ENCODE data around the gene GRIA3.
"Not testable (repeated sequence)": the region's sequence is repeated elsewhere in the genome, so short reads cannot be mapped to it uniquely, and the experiment has no call there.

GRIA3 gene

DNA sequence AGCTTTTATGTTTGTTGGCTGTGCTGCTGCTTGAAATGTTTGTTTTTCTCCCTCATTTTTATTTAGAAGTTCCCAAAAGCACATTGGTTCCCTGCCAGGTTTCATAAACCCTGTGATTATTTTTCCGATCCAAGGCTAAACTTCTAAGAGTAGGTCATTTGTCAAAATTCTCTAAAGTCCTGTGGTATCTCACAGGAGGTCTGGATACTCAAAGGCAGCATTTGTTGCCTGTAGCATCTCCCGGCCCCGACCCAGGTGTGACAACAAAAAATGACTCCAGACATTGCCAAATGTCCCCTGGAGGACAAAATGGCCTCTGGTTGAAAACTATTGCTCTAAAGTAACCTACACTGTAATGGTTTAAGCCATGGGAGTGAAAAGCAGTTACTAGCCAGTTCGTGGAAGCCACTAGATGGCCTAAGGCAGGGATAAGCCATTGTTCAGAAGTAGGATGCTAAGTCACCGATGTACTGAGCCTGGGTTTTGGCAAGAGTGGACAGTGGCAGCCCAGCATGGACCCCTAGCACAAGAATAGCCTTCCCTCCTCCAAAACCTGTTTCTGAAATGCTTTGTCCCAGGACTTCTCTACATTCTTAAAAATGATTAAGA is 292.6 kb downstream of the GRIA3 start:
- no peak for DNase-seq

DNA sequence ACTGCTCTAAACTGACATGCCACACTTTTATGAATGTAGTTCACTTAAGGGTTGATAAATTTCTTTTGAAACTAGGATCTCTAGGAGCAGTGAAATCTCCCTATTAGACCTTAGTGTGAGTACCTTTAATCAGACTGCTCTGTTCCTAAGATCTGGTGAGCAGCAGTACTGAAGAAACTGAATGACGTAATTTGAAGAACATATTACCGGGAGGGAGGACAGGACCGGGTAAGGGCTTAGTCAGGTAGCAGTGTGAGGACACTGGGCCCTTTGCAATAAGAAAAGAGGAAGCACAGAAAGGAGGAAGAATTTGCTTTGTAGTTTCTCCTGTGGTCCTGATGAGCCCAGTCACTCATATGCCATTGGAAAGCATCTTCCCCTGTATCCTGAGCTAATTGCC is 293.6 kb downstream of the GRIA3 start:
- no peak for DNase-seq

DNA sequence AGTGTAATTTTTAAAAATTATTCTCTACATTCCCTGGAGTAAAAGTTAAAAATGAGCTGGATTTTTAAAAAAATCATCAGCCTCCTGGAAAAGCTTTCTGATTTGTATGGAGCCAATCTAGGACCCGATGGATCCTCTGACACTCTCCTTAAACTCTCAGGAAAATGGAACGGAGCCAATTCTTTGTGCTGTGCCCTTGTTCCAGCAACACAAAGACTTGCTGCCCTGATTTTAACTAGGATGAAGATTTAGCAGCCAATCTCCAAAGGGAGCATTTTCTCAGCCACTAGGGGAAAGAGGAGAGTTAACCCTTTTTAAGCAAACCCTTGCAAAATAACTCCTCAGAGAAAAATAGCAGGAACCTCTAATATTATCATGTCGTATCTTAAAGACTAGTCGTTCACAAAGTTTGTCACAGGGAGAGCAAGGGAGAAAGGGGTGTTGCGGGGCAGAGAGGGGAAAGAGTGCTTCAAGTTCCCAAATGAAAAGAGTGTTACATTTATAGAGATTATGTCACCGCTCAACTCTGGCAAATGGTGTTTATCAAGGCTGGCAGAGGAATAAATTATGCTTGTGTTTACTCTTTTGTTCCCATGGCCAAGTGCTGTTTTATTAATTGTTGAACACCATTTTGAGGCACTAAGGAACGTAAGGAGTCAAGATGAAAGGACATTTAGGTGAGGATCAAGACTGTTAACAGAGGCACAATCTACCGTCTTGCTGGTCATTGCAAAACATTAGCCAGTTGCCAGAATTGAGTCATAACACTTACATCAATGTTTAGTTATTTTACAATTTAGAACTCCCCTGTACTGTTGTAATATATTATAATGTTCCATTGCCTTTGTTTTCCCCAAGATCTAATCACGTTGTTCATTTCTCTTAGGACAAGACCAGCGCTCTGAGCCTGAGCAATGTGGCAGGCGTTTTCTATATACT is 298.1 kb downstream of the GRIA3 start:
- DNase-seq: no peak

DNA sequence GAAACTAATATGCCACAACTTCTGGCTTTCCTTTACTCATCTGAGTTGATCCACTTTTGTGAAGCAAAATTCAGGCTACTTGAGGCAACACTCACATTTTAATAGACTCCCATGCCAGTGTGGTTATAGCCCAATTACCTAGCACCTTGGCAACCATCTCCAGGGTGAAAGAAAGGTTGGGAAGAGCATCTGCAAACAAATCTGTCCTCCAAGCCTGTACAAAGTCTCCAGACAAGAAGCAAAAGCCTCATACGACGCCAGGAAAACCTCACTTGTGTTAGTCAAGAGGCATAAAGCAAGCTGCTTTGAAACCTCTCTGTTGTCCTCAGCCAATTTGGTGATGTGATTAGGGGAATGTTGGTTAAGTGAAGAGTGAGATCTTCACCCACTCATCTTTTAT is 302.2 kb downstream of the GRIA3 start:
- no peak for DNase-seq

DNA sequence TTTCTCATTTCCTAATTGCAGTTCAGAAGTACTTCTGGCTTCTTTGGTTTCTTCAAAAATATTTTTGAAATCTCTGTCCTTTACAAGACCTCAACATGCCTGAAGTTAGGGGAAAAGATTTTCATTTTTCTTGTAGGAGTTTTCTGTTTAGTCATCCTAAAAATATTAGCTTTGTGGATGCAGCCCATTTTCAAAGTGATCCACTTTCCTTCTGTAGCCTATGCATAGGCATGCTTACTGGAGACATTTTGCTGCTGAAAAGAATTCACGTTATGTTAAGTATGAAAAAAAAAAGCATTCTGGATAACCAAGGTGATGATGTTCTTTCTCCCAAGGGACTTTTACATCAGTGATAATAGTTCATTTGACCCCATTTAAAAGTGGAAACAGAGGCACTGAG is 303.2 kb downstream of the GRIA3 start:
- no peak for DNase-seq

DNA sequence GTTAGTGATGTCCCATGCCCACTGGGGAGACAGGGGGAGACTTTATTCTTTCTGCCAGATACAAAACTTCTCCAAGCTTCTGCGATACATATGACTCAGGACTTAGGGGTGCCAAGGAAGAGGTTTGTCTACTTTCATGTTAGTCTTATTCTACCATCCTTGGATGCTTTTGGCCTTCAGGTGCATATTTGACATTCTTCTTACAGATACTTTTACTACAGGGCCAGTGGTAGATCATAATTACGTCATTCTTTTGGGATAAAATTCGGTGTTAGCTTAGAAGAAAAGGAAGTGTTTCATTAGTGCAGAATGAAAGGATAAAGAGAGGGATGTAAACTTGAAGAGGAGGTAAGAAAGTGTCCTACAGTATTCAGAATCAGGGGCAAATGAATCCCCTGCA is 303.6 kb downstream of the GRIA3 start:
- DNase-seq: no peak

DNA sequence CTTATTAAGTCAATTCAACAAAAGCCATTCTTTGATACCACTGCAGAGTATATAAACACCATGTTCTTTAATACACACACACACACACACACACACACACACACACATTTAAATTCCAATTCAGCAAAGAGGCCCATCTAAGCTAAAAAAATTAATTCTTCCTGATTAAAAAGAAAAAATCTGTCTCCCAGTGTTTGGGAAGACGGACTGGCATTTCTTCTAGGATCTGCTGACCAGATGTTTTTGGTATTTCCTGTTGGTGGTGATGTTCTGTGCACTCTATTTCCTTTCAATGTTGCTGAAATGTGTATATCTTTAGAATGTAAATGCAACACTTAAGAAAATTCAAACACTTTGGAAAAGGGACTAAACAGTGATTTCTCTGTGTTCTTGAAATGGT is 304.9 kb downstream of the GRIA3 start:
- no peak for DNase-seq

DNA sequence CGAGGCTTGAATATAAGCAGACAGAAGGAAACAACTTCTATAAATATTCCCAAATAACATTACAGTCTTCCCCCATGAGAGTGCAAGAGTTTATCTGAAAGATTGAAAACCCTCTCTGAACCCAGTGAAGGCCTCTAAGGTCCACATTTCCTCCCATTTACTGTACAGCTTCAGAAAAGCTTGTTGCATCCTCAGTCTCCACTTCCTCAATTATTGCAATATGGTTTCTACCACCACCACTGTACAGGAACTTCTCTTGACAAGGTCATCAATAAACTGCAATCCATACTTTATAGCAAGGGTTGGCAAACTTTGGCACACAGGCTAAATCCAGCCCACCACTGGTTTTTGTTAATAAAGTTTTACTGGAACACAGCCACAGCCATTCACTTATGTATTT is 309.8 kb downstream of the GRIA3 start:
- no peak for DNase-seq

DNA sequence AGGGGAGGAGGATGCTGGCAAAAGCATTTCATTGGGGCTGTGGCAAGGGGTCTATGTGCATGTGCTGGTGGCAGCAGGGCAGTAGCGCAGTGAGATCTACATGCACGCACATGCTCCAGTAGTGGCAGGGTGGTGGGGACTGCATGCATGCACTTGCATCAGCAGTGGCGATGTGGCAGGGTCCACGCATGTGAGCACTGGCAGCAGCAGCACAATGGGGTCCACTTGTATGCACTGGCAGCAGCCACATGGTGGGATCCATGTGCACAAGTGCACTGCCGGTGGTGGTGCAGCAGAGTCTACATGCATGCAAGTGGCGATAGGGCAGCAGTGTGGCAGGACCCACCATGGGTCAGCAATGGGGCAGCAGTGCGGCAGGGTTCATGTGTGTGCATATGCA is 315.7 kb downstream of the GRIA3 start:
- no peak for DNase-seq

DNA sequence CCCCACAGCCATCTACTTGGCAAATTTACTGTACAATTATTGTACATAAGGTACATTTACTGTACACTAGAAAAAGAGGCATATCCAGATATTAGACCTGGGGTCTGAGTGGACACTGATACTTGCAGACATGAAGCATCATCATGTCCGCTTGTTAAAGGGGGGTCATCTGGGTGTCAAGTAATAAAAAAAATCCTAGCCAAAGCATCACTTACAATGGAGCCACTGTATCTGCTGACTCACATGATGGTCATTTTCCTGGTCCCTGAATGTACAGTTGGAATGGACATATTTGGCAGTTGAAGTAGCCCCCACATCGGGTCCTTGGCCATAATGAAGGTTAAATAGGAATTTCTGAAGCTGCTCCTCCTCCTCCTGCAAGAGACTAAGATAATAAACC is 320.0 kb downstream of the GRIA3 start:
- no peak for DNase-seq

DNA sequence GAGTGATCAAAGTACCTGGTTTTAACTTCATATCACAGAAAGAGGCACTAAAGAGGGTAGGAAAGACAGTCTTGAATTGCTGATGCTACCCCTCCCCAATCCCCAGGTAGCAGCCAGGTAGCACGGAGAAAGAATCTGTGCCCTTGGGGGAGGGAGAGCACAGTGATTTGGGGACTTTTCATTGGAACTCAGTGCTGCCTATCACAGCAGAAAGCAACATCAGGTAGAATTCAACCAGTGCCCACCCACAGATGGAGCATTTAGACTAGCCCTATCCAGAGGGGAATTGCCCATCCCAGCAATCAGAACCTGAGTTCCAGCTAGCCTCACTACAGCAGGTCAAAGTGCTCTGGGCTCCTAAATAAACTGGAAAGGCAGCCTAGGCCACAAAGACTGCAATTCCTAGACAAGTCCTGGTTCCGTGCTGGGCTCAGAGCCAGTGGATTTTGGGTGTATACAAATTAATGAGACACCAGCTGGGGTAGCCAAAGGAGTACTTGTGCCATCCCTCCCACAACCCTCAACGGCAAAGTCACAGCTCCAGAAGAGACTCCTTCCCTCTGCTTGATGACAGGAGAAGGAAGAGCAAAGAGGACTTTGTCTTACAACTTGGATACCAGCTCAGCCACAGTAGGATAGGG is 320.7 kb downstream of the GRIA3 start:
- DNase-seq: no peak

DNA sequence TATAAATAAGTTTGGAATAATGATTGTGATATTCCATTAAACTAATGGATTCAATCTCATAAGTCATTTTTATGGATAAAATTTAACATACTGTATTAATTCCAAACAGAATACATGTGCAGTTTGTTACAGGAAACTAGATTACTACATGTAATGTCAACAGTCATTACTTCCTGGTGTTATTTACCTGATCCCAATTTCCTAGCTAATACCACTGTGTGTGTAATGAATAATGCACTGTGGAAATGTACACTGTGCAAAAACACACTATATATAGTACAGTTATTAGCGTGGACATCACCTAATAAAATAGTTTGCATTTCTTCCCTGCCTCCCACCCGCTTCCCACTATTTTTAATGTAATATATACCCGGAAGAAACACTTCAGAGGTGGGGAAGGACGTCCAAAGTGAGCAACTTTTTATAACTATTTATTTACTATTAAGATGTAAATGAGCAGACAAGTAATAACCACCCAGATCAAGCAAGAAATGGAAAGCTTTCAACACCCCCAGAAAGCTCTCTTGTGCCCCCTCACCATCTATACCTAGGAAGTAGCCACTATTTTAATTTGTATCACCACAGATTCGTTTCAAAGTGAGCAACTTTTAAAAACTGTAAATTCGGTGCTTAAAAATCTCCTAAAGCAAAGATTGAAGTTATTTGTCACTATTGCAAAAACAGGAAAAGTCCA is 329.7 kb downstream of the GRIA3 start:
- DNase-seq: no peak

DNA sequence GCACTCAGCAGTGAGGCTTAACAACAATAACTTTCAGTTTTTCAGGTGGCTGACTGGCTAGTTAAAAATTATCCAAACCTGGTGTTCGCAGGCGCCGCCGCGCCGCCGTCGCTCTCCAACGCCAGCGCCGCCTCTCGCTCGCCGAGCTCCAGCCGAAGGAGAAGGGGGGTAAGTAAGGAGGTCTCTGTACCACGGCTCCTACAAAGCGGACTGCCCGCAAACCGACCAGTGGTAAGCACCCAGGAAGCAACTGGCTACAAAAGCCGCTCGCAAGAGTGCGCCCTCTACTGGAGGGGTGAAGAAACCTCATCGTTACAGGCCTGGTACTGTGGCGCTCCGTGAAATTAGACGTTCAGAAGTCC is 330.2 kb downstream of the GRIA3 start:
- DNase-seq: not testable (repeated sequence)

DNA sequence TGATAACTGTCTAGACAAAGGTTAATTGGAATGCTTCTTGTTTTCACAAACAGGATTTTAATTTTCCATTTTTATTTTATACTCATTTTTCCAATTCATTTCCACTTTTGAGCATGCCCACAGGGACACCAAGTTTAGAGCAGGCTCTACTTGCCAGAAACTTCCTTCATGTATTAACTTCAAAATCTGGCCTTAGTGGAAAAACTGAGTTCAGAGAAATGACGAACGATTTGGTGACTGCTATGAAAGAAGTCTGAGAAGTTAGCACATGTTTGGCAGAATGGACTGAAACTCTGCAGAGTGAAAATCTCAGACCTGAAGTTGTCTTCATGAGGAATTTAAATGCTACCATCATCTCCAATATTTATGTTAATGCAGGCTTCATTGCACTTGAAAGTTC is 334.7 kb downstream of the GRIA3 start:
- no peak for DNase-seq

DNA sequence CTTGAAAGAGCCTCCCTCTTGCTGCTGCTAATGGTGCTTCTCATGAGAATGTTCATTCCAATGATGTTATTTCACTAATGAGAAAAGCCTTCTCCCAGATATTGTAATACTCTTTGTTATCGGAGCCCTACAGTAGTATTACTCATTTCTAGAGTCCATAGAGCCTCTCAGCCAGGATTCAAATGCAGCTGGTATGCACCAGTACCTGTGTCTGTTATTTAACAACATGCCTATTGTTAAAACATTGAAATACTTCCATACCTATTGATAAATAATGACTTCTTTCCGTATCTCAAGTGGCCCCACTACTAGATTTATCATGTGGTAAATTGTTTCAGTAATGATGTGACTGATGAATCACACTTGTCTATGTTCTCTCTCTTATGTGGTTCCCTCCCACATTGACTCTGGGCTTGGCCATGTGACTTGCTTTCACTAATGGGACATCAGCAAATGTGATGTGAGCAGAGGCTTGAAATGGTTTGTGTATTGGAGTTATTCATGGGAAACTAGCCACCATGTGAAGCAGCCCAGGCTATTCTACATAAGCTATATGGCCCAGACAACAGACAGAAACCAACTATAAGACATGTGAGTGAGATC is 341.1 kb downstream of the GRIA3 start:
- no peak for DNase-seq

DNA sequence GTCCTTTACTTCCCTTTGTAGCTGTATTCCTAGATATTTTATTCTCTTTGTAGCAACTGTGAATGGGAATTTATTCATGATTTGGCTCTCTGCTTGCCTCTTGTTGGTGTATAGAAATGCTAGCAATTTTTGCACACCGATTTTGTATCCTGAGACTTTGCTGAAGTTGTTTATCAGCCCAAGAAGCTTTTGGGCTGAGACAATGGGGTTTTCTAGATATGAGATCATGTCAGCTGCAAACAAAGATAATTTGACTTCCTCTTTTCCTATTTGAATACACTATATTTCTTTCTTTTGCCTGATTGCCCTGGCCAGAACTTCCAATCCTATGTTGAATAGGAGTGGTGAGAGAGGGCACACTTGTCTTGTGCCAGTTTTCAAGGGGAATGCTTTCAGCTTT is 346.6 kb downstream of the GRIA3 start:
- DNase-seq: not testable (repeated sequence)

Data from NCI-H1436 treated with DMSO at 0.1 percent for 48 hours (cell line).